T-helper 17 cell (primary cell): ENCODE results near the gene LARGE1. TPM values are rescaled to one million over a fixed set of nuclear protein-coding genes. Genes with fewer than 3 reads are reported as not detected.

Experiments
- ATAC-seq: fragments of 150-1000 bp; cut with Tn5 transposase; 2 replicates; pipeline ENCODE4 v1.10.0; 2021; ENCODE audit warnings: mild to moderate bottlenecking, moderate library complexity
- DNase-seq, 3 donors: peaks; one replicate each; pipeline versions ENCODE4 v3.0.0 to v3.0.0-alpha.2; 2020 to 2021
- H3K9me3 ChIP-seq: one replicate; pipeline ENCODE4 v1.7.0; 2013; ENCODE audit warnings: low read length, mild to moderate bottlenecking; ENCODE audit not compliant: control insufficient read depth, poor library complexity, severe bottlenecking
- H3K27ac Mint-ChIP-seq: one replicate; pipeline ENCODE4 v1.8.0; 2022; ENCODE audit warnings: mild to moderate bottlenecking, moderate library complexity, mixed read lengths
- H3K27me3 Mint-ChIP-seq: one replicate; pipeline ENCODE4 v1.8.0; 2022; ENCODE audit warnings: mixed read lengths
- H3K36me3 Mint-ChIP-seq: one replicate; pipeline ENCODE4 v1.8.0; 2022; ENCODE audit warnings: low read depth, mixed read lengths
- H3K4me1 Mint-ChIP-seq: one replicate; pipeline ENCODE4 v1.8.0; 2022; ENCODE audit warnings: mild to moderate bottlenecking, mixed read lengths
- H3K4me3 Mint-ChIP-seq: one replicate; pipeline ENCODE4 v1.8.0; 2022; ENCODE audit warnings: mild to moderate bottlenecking, moderate library complexity, mixed read lengths
- total RNA-seq, 4 donors: library from RNA in 2 of 4; stranded (reverse) in 2 of 4; gene quantifications; one replicate each; pipeline ENCODE4 v1.2.3 and lab custom pipeline; 2022 to 2026

The LARGE1 gene
- total RNA-seq, 2 donors from 2014 or later: 2.1 to 7.0 TPM

GRCh38 chr22:33853200-33854097 lies 66.8 kb downstream of the LARGE1 start:
- Mint-ChIP-seq H3K4me1 (peaks cover 8% of the 10 kb centered on the region), H3K36me3 (no peaks in the 10 kb centered on the region), H3K27ac (peak overlapping the region; percentile 95), H3K4me3 (peak overlapping the region; percentile 87), H3K27me3 (no peaks in the 10 kb centered on the region)
- no peaks in the 10 kb centered on the region for H3K9me3 ChIP-seq
- DNase-seq (no peak), ATAC-seq (peak; percentile 54)

DNA sequence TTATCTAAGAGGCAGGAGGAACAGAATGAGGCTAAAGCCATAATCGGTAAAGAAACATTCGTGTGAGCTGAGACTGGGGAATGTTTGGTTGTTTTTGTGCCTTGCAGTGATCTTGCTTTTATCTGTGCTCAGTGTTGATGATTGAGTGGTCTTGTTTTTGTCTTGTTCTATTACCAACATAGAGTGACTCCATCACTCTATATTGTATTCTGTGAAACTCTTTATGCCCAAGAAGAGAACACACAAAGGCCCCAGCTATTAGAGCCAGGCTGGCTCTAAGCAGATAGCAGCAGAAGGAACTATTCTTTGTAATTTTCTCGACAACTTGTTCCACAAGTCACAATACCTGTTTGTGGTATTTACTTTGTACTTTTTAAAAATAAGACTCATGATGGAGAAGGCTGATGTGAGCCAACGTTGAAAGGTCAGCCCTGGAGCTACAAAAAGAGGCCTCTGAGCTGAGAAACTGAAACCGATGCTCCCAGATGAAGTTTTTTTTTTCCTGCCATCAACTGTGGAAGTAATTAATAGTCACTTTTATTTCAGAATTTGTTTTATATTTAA lies 68.4 kb downstream of the LARGE1 start:
- no peak overlapping the region for H3K27ac Mint-ChIP-seq
- no peak for DNase-seq
- peaks cover 8% of the 10 kb centered on the region for H3K4me1 Mint-ChIP-seq
- no peak for ATAC-seq
- no peaks in the 10 kb centered on the region for H3K27me3 Mint-ChIP-seq
- H3K36me3 Mint-ChIP-seq: no peaks in the 10 kb centered on the region
- no peak overlapping the region for H3K4me3 Mint-ChIP-seq
- H3K9me3 ChIP-seq: no peaks in the 10 kb centered on the region

DNA sequence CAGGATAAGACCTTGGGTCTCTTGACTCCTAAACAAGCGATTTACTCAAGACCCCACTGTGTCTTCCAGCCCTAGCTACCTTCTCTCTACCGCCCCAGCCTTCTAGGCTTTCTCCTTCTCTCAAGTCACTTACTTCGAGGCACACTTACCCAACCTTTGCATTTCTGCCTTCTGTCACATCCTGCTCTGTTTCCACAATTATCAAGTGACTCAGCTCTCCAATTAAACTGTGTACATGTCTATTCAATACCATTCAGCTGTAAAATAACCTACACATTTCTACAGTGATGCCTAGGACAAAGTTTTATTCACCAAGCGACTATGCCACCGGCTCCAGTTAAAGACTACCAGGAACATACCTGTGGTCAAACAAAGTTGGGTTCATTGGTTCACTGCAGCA lies 69.0 kb downstream of the LARGE1 start:
- no peak for DNase-seq
- Mint-ChIP-seq H3K4me1 (peaks cover 8% of the 10 kb centered on the region), H3K4me3 (no peak overlapping the region), H3K27ac (no peak overlapping the region), H3K27me3 (no peaks in the 10 kb centered on the region), H3K36me3 (no peaks in the 10 kb centered on the region)
- no peaks in the 10 kb centered on the region for H3K9me3 ChIP-seq
- no peak for ATAC-seq

DNA sequence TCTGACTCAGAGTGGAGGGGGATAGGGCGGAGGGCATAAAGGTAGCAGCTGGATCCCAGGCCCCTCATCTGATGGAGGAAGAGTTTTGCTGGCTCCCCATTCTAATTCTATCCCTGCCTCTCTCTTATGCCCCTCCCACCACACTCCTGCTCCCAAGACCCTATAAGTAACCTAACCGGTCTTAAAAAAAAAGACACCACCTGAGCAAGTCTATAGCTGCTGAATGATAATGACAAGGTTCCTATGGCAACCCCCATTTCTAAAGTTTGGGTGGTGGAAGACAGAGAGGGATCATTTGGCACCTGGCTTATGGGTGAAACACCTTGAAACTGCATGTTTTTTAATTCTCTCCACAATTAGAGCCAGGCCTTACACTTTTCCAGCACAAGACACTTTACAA lies 69.6 kb downstream of the LARGE1 start:
- DNase-seq (no peak), ATAC-seq (no peak)
- H3K9me3 ChIP-seq: no peaks in the 10 kb centered on the region
- H3K27ac Mint-ChIP-seq: no peak overlapping the region
- H3K4me3 Mint-ChIP-seq: no peak overlapping the region
- peaks cover 8% of the 10 kb centered on the region for H3K4me1 Mint-ChIP-seq
- no peaks in the 10 kb centered on the region for H3K36me3 Mint-ChIP-seq
- no peaks in the 10 kb centered on the region for H3K27me3 Mint-ChIP-seq

GRCh38 chr22:33850193-33850592 lies 70.1 kb downstream of the LARGE1 start:
- peaks cover 8% of the 10 kb centered on the region for H3K4me1 Mint-ChIP-seq
- H3K4me3 Mint-ChIP-seq: no peak overlapping the region
- H3K27ac Mint-ChIP-seq: no peak overlapping the region
- no peaks in the 10 kb centered on the region for H3K27me3 Mint-ChIP-seq
- no peaks in the 10 kb centered on the region for H3K36me3 Mint-ChIP-seq
- ATAC-seq (no peak), DNase-seq (no peak)
- no peaks in the 10 kb centered on the region for H3K9me3 ChIP-seq

DNA sequence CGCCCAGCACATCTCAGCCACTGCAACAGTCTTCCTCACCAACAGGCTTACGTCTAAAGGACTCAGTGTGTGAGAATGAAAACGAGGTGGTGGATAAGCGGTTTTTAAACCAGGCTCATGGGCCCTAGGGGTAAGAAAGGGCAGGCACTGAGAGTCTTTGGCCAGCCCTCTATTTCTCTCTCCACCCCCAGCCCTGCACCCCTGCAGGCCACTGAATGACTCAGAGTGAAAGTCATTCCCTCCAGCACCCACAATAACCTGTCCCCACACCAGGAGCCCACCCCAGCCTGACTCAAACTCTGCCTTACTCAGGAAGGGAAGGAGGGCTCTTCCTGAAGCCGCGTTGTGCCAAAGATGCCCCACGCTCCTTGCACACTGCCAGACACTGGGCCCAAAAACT lies 72.0 kb downstream of the LARGE1 start:
- H3K27ac Mint-ChIP-seq: no peak overlapping the region
- DNase-seq: no peak
- H3K4me1 Mint-ChIP-seq: peaks cover 2% of the 10 kb centered on the region
- ATAC-seq: no peak
- H3K27me3 Mint-ChIP-seq: no peaks in the 10 kb centered on the region
- H3K4me3 Mint-ChIP-seq: no peak overlapping the region
- no peaks in the 10 kb centered on the region for H3K36me3 Mint-ChIP-seq
- H3K9me3 ChIP-seq: no peaks in the 10 kb centered on the region

GRCh38 chr22:33844273-33844672 lies 76.0 kb downstream of the LARGE1 start:
- Mint-ChIP-seq H3K36me3 (no peaks in the 10 kb centered on the region), H3K4me1 (no peaks in the 10 kb centered on the region), H3K27ac (no peak overlapping the region), H3K27me3 (no peaks in the 10 kb centered on the region), H3K4me3 (no peak overlapping the region)
- DNase-seq: no peak
- ATAC-seq: no peak
- H3K9me3 ChIP-seq: no peaks in the 10 kb centered on the region

DNA sequence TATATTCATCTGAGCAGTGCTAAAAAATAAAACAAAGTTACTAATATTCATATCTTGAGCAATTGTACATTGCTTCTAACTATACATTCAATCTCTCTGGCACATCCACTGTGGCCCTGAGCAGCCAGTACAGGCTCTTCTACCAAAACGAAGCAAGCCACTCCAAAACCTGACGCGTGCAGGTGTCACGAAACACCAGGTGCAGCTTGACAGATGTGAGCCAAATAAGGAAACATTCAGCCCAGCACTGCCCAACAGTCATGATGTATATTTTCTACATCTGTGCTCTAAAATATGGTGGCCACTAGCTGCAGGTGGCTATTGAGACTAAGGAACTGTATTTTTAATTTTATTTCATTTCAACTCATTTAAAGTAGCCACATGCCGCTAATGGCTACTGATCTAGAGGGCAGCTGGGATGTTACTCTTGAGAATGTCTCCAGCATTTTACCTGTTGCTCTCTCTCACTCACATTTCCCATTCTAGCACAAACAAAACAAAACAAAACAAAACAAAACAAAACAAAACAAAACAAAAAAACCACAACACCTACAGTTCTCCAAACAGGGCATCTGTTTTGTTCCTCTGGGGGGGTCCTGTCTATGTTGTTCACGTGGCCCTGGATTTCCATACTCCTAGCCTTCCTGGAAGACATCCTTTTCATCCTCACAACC lies 77.7 kb downstream of the LARGE1 start:
- Mint-ChIP-seq H3K4me1 (no peaks in the 10 kb centered on the region), H3K27ac (no peak overlapping the region), H3K27me3 (no peaks in the 10 kb centered on the region), H3K36me3 (no peaks in the 10 kb centered on the region), H3K4me3 (no peak overlapping the region)
- no peaks in the 10 kb centered on the region for H3K9me3 ChIP-seq
- no peak for ATAC-seq
- no peak for DNase-seq

GRCh38 chr22:33842006-33842354 lies 78.3 kb downstream of the LARGE1 start:
- ATAC-seq (no peak), DNase-seq (no peak)
- Mint-ChIP-seq H3K36me3 (no peaks in the 10 kb centered on the region), H3K27me3 (no peaks in the 10 kb centered on the region), H3K4me1 (no peaks in the 10 kb centered on the region), H3K4me3 (no peak overlapping the region), H3K27ac (no peak overlapping the region)
- H3K9me3 ChIP-seq: no peaks in the 10 kb centered on the region

DNA sequence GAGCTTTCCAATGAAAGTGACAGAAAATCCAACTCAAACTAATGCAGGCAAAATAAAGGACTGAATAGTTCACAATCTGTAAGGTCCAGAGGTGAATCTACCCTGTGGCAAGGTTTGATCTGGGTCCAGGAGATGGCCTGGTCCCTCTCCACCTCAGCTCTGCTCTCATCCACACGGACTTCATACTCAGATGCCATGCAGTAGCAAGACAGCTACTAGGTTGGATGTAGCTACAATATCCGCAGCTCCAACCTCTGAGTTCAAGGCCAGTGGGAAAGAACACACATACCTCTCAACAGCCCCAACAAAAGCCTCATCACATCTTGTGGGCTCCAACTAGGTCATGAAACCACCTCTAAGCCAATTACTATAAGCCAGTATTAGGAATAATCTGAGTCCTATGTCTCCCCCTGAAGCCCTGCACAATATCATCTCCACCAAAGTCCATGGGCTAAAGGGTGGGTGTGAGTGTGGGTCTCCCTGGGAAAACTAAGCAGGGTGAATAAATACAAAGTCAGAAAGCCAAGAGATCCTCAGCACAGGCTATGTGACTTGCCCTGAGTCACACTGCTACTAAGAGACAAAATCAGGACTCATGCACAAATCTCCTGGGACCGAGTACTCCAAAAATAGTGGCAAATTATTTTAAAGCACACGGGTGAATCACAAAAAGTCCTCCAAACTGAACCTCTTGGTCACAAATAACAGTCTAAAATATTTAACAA lies 78.8 kb downstream of the LARGE1 start:
- no peak for DNase-seq
- no peaks in the 10 kb centered on the region for H3K9me3 ChIP-seq
- ATAC-seq: no peak
- Mint-ChIP-seq H3K27ac (no peak overlapping the region), H3K36me3 (no peaks in the 10 kb centered on the region), H3K27me3 (no peaks in the 10 kb centered on the region), H3K4me3 (no peak overlapping the region), H3K4me1 (no peaks in the 10 kb centered on the region)

DNA sequence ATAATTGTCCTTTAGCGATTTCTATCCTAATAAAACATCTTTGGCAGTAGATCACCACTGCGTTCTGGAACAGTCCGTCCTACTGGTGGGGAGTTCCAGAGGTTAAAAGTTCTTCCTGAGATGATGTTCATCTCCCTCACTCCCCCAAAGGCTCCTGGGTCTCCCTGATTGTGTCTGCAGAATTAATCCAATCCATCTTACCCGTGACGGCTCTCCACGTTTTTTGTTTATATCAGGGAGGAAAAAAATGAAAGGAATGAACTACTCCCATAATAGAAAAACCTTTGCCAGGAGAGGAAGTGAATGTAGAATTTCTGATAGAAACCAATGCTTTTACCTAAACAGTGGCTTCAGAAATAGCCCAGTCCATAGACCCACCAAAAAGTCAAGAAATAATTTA lies 81.6 kb downstream of the LARGE1 start:
- Mint-ChIP-seq H3K36me3 (no peaks in the 10 kb centered on the region), H3K27ac (no peak overlapping the region), H3K4me3 (no peak overlapping the region), H3K27me3 (no peaks in the 10 kb centered on the region), H3K4me1 (no peaks in the 10 kb centered on the region)
- DNase-seq (no peak), ATAC-seq (no peak)
- H3K9me3 ChIP-seq: no peaks in the 10 kb centered on the region

DNA sequence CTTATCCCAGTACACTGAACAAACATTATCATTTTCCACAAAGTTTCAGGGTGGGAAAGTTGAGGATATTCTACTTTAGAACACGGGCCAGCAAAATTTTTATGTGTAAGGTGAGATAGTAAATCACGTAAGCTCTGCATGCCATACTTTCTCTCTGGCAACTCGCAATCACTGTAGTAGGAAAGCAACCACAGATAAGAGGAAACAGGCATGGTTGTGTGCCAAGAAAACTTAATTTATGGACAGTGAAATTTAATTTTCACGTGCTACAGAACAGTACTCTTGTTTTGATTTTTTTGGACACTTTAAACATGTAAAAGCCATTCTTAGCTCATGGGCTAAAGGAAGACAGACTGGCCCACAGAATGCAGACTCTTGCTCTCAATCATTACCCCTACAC lies 82.5 kb downstream of the LARGE1 start:
- H3K9me3 ChIP-seq: no peaks in the 10 kb centered on the region
- Mint-ChIP-seq H3K4me1 (no peaks in the 10 kb centered on the region), H3K36me3 (no peaks in the 10 kb centered on the region), H3K4me3 (no peak overlapping the region), H3K27me3 (no peaks in the 10 kb centered on the region), H3K27ac (no peak overlapping the region)
- ATAC-seq (no peak), DNase-seq (no peak)

DNA sequence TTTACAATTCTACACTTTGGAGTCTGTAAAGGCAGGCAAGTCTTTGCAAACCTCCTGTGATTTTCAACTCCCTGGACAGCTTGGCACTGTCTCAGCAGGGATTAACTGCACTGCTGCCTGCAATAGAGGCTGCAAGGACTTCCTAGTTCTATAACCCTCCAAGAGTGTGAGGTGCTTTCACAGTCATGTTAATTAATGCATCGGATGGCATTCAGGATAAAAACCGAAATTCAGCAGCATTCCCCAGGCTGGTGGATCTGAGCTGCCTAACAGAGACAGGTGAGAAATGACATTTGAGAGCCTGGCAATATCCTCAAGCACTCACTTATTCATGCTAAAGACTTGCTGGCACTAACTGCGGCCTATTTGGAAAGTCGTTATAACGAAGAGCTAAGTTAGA lies 85.0 kb downstream of the LARGE1 start:
- ATAC-seq (no peak), DNase-seq (no peak)
- H3K27me3 Mint-ChIP-seq: no peaks in the 10 kb centered on the region
- no peak overlapping the region for H3K4me3 Mint-ChIP-seq
- H3K9me3 ChIP-seq: no peaks in the 10 kb centered on the region
- H3K36me3 Mint-ChIP-seq: no peaks in the 10 kb centered on the region
- no peaks in the 10 kb centered on the region for H3K4me1 Mint-ChIP-seq
- no peak overlapping the region for H3K27ac Mint-ChIP-seq
